ENCODE data around the gene NFIC.
"Not testable (repeated sequence)": the region's sequence is repeated elsewhere in the genome, so short reads cannot be mapped to it uniquely, and the experiment has no call there.

NFIC gene

GRCh38 chr19:3504735-3505134 is 138.4 kb downstream of the NFIC start:
- TF ChIP-seq CTCF (IDR thresholded peaks at IDR 0.05; ENCODE audit: low read depth, low read length, missing control alignments): no peak
- DNase-seq (ENCODE audit: extremely low read depth, low read depth): no peak
- H3K4me3 ChIP-seq (replicated peaks; ENCODE audit: low read depth, low read length): no peak overlapping the region

- DNase-seq (ENCODE audit: extremely low read depth, low read depth): peak; percentile 88
- peak within 1 kb of the TSS; percentile 64 for H3K4me3 ChIP-seq (replicated peaks; ENCODE audit: low read depth, low read length)
- TF ChIP-seq CTCF (IDR thresholded peaks at IDR 0.05; ENCODE audit: low read depth, low read length, missing control alignments): no peak
Measured at GRCh38 chr19:3505598-3506383, 139.4 kb downstream of the NFIC start, which contains the start of gene FZR1. FZR1 (plus strand) TSS chr19:3506311; CDS start chr19:3522990, 16,679 bp downstream.

- H3K4me3 ChIP-seq (replicated peaks; ENCODE audit: low read depth, low read length): peak overlapping the region; percentile 64
- no peak for TF ChIP-seq CTCF (IDR thresholded peaks at IDR 0.05; ENCODE audit: low read depth, low read length, missing control alignments)
- DNase-seq (ENCODE audit: extremely low read depth, low read depth): no peak
Measured at GRCh38 chr19:3506384-3507340, 140.3 kb downstream of the NFIC start.

- DNase-seq (ENCODE audit: extremely low read depth, low read depth): no peak
- no peak for TF ChIP-seq CTCF (IDR thresholded peaks at IDR 0.05; ENCODE audit: low read depth, low read length, missing control alignments)
- H3K4me3 ChIP-seq (replicated peaks; ENCODE audit: low read depth, low read length): peak overlapping the region; percentile 64
Measured at GRCh38 chr19:3507371-3508120, 141.2 kb downstream of the NFIC start.

- peak overlapping the region; percentile 64 for H3K4me3 ChIP-seq (replicated peaks; ENCODE audit: low read depth, low read length)
- DNase-seq (ENCODE audit: extremely low read depth, low read depth): not testable (repeated sequence)
Measured at GRCh38 chr19:3508121-3508661, 141.8 kb downstream of the NFIC start.

GRCh38 chr19:3508771-3509535 is 142.6 kb downstream of the NFIC start:
- no peak overlapping the region for H3K4me3 ChIP-seq (replicated peaks; ENCODE audit: low read depth, low read length)
- TF ChIP-seq CTCF (IDR thresholded peaks at IDR 0.05; ENCODE audit: low read depth, low read length, missing control alignments): no peak
- no peak for DNase-seq (ENCODE audit: extremely low read depth, low read depth)
